SJSA1 (cell line): ENCODE results near the gene NEK10. TPM values are rescaled to one million over a fixed set of nuclear protein-coding genes. Genes with fewer than 3 reads are reported as not detected.

Experiments used
- DNase-seq, 2 experiments: peaks; one replicate each; pipeline ENCODE4 v3.0.0-alpha.2; 2015 to 2020; ENCODE audit warnings: low spot score in 2 of 2, low read depth in 1 of 2
- H3K27ac ChIP-seq: fragments of 250-450 bp; sonication (Bioruptor Pico); 2 replicates; pipeline ENCODE4 v1.5.1; 2020; ENCODE audit warnings: mild to moderate bottlenecking, moderate library complexity
- H3K27me3 ChIP-seq: fragments of 250-450 bp; sonication (Bioruptor Pico); replicated peaks from 2 replicates; pipeline ENCODE4 v1.5.1; 2020; ENCODE audit warnings: mild to moderate bottlenecking, moderate library complexity
- H3K36me3 ChIP-seq: fragments of 250-450 bp; sonication (Bioruptor Pico); 2 replicates; pipeline ENCODE4 v1.5.1; 2020; ENCODE audit warnings: mild to moderate bottlenecking
- H3K4me1 ChIP-seq: fragments of 250-450 bp; sonication (Bioruptor Pico); replicated peaks from 2 replicates; pipeline ENCODE4 v1.6.1; 2021; ENCODE audit warnings: mild to moderate bottlenecking
- H3K4me3 ChIP-seq: fragments of 250-450 bp; sonication (Bioruptor Pico); 2 replicates; pipeline ENCODE4 v1.5.1; 2020; ENCODE audit warnings: mild to moderate bottlenecking
- H3K9me3 ChIP-seq: fragments of 250-450 bp; sonication (Bioruptor Pico); replicated peaks from 2 replicates; pipeline ENCODE4 v1.5.1; 2020; ENCODE audit warnings: mild to moderate bottlenecking
- total RNA-seq: library from RNA; depleted of rRNA; stranded (reverse); fragments of >200 nt; shearing (Covaris generic); gene quantifications from 2 replicates; pipeline ENCODE4 v1.2.3, GENCODE V29; 2014

NEK10 gene
- total RNA-seq, 1 experiment from 2014 or later: 1.8 TPM

DNA sequence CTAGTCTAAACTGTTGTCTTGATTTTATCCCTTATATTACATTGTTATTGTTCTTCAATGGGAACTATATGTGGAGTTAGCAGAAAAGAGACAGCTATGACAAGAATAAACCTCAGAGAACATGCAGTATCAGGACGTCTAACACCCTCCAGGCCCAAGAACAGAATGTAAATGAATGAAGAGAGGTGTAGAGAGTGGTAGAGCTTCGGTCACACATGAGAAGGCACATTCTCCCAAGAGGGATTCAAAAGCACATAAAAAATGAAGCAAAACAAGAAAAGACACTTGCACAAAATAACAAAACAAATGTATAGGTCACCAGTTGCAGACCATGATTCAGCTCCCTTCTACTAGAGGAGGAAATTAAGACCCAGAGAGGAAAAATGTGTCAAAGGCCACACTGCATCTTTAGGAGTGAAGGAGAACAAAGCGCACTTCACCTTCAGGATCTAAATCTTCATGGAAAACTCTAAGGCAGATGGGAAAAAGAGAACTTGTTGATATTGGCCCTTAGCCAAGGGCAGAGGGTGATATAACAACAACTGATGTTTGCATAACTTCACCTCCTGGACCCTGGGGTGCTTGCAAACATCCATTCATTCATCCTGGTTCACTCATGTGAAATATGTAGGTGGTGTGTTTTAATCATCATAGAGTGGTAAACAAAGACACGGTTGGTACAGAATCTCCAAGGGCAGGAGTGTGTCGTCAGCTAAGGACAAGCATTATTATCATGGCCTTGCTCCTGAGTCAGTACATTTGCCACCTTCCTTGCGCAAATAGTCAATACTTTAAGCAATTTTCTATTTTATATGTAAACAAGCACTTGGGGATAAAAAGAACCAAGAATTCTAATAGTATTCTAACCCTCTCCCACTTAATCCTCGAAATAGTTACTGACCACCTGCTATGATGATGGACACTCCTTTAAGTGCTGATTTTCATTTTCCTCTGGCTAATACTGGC is 8.8 kb downstream of the NEK10 start:
- H3K27me3 ChIP-seq: no peaks in the 10 kb centered on the region
- H3K27ac ChIP-seq: no peak overlapping the region
- no peak for DNase-seq
- H3K4me1 ChIP-seq: peaks cover 5% of the 10 kb centered on the region
- no peaks in the 10 kb centered on the region for H3K9me3 ChIP-seq
- no peaks in the 10 kb centered on the region for H3K36me3 ChIP-seq
- no peak overlapping the region for H3K4me3 ChIP-seq

- Histone ChIP-seq H3K4me1 (peaks cover 5% of the 10 kb centered on the region), H3K27ac (no peak overlapping the region), H3K9me3 (no peaks in the 10 kb centered on the region), H3K27me3 (no peaks in the 10 kb centered on the region), H3K36me3 (no peaks in the 10 kb centered on the region), H3K4me3 (no peak overlapping the region)
- DNase-seq: no peak
Measured at GRCh38 chr3:27358372-27358771, 10.8 kb downstream of the NEK10 start.

DNA sequence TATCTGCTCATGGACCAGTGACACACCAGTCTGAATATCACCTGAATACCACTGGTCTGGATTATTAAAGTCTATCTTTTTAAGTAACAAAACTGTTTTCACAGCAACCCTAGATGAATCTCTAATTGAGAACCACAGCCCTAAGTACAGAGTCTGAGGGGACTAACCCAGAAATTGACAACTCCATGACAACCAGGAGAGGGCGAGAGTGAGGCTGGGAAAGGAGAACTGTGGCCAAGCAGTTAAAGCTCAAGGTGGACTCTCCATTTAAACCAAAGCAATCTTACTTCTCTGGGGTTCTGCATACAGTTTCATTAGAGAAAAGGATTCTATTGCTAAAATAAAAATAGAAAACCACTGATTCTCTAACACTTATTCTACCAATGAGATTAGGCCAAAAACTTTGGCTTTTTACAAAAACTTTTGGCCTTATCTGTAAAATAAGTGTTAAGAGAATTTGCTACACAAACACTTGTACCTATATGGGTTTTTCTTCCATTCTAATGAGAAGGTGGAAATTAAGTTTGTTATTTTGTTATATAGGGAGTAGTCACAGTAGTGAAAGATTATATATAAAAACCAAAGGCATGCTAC is 11.4 kb downstream of the NEK10 start:
- Histone ChIP-seq H3K4me3 (no peak overlapping the region), H3K27me3 (no peaks in the 10 kb centered on the region), H3K9me3 (no peaks in the 10 kb centered on the region), H3K27ac (no peak overlapping the region), H3K36me3 (no peaks in the 10 kb centered on the region), H3K4me1 (peaks cover 5% of the 10 kb centered on the region)
- peak; percentile 38 to 51 for DNase-seq

DNA sequence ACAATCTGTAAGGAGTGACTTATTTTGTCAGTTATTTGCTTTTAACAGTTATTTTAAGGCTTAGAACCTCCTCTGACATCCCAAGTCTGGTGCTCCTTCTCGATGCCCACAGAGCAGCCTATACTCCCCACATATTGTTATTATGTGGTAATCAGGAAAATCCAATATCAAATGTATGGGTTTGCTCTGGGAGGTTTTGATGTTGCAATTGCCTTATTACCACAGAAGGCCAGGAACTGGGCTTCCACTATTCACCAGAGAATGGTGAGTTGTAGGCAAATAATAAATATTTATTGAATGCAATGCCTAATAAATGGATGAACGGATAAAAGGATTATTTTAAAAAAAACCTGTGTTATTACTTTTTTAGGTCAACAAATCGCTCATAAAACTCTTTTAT is 12.2 kb downstream of the NEK10 start:
- no peaks in the 10 kb centered on the region for H3K36me3 ChIP-seq
- no peak for DNase-seq

GRCh38 chr3:27354588-27355203 is 14.5 kb downstream of the NEK10 start:
- no peak overlapping the region for H3K4me3 ChIP-seq
- no peak overlapping the region for H3K27ac ChIP-seq
- no peaks in the 10 kb centered on the region for H3K27me3 ChIP-seq
- no peaks in the 10 kb centered on the region for H3K36me3 ChIP-seq
- H3K4me1 ChIP-seq: no peaks in the 10 kb centered on the region
- DNase-seq: no peak
- H3K9me3 ChIP-seq: no peaks in the 10 kb centered on the region

More for the DNA sequence above, 12.2 kb downstream of the NEK10 start:
- H3K9me3 ChIP-seq: no peaks in the 10 kb centered on the region
- H3K27ac ChIP-seq: no peak overlapping the region
- H3K27me3 ChIP-seq: no peaks in the 10 kb centered on the region
- H3K4me3 ChIP-seq: no peak overlapping the region
- H3K4me1 ChIP-seq: peaks cover 5% of the 10 kb centered on the region

DNA sequence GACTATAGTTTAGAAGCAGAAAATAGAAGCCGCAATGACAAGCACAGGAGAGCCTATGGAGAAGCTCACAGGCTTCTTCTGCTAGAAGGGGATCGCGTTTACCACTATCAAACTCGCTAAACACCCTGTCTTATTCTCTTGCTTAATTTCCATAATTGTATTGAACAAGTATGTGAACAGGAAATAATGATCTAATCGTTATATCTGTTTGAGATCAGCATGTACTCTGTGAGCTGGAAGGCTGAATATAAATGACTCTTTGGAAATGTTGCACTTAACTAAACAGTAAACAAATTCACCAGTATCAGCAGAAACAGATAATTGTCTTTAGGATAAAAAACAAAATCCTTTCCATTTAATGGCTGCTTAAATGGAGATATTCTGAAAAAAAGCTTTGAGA is 15.0 kb downstream of the NEK10 start:
- H3K36me3 ChIP-seq: no peaks in the 10 kb centered on the region
- H3K9me3 ChIP-seq: no peaks in the 10 kb centered on the region
- H3K4me3 ChIP-seq: no peak overlapping the region
- no peak overlapping the region for H3K27ac ChIP-seq
- no peak for DNase-seq
- no peaks in the 10 kb centered on the region for H3K27me3 ChIP-seq
- H3K4me1 ChIP-seq: no peaks in the 10 kb centered on the region

DNA sequence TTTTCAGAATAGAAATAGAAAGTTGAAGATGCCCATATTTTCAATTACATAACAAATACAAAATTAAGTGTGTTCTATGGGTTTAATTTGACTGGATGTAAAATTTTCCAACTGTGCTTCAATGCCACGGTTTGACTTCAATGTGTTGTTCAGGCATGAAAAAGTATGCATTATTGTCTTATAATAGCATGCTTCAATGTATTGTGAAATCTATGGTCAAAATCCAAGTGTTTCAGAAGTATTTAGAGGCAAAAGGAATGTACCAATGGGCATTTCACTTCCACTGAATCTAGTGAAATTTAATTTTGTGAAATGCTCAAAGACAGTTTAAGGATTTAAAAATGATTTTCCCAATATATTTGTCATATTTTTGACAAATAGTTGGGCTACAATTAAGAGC is 16.0 kb downstream of the NEK10 start:
- H3K4me3 ChIP-seq: no peak overlapping the region
- H3K9me3 ChIP-seq: no peaks in the 10 kb centered on the region
- no peak overlapping the region for H3K27ac ChIP-seq
- no peaks in the 10 kb centered on the region for H3K27me3 ChIP-seq
- no peaks in the 10 kb centered on the region for H3K36me3 ChIP-seq
- no peaks in the 10 kb centered on the region for H3K4me1 ChIP-seq
- DNase-seq: no peak

DNA sequence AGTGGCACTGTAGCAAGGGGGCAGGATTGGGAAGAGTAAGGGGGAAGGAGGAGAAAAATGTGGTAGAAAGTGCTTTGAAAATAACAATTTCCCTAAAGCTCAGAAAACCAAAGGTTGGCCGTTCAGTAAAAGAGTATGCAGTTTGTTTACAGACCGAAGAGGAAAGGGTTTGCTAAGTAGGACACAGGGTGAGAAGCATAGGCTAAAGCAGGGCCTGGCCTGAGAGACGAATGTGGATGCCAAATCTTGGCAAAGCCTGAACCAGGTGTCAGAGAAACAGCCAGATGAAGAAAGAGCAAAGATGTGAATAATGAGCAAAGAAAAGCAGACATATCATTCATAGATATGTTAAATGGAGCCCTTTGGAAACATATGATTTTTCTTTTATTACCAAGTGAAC is 17.1 kb downstream of the NEK10 start:
- Histone ChIP-seq H3K27me3 (no peaks in the 10 kb centered on the region), H3K4me3 (no peak overlapping the region), H3K9me3 (no peaks in the 10 kb centered on the region), H3K4me1 (no peaks in the 10 kb centered on the region), H3K36me3 (no peaks in the 10 kb centered on the region), H3K27ac (no peak overlapping the region)
- DNase-seq: no peak

DNA sequence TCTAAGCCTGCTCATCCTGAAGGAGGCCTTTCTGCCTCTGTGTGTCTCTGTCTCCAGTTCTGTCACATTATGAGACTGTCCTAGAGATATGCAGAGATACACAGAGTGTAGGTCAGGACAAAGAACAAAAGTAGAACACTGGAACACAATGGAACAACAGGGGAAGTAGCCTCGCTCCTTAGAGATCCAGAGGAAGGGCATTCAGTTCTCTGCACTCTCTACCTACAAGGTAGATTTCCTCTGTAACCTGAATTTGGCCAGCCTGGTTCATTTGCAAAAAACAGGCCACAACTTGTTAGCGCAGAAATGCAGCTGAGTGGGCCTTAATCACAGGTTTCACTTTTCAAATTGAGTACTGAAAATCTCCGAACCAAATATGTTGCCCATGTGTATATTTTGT is 19.4 kb downstream of the NEK10 start:
- no peak overlapping the region for H3K4me3 ChIP-seq
- no peak overlapping the region for H3K27ac ChIP-seq
- no peaks in the 10 kb centered on the region for H3K9me3 ChIP-seq
- DNase-seq: no peak
- H3K4me1 ChIP-seq: no peaks in the 10 kb centered on the region
- H3K27me3 ChIP-seq: no peaks in the 10 kb centered on the region
- H3K36me3 ChIP-seq: no peaks in the 10 kb centered on the region

DNA sequence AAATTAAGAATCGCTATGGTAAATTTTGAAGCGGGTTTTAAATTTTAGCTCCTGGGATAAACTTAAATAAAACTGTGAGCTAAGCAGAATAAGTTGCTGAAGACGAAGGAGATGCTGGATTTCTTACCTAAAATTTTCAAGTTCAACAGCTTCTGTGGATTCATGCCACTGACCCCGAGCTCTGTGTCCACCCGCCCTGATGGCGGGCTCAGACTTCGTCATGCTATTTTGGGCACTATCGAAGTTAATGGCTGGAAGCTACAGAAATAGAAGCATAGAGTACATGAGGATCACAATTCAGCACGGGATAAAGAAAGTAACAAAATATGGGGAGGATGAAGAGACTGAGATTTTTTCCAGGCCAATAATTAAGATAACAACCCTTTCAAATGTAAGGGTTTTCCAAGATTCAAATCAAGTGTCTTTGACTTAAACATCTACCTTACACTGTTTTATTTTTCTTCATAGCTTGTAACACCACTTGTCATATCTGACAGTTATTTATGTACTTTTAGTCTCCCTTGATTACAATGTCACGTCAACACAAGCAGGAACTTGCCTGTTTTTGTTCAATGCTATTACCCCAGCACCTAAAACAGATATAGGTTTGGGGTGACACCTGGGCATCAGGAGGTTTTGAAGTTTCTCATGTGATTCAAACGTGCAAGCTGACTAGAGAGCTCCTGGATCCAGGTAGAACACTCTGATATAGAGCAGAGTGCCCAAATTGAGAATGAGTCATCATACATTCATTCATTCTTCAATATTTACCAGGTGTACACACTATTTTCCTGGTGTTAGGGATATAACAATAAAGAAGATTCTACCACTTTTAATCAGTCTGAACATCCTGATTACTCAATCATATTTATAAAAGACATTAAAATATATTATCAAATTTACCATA is 23.0 kb downstream of the NEK10 start:
- Histone ChIP-seq H3K4me3 (no peak overlapping the region), H3K36me3 (no peaks in the 10 kb centered on the region), H3K4me1 (no peaks in the 10 kb centered on the region), H3K9me3 (no peaks in the 10 kb centered on the region), H3K27me3 (no peaks in the 10 kb centered on the region), H3K27ac (no peak overlapping the region)
- DNase-seq: no peak

DNA sequence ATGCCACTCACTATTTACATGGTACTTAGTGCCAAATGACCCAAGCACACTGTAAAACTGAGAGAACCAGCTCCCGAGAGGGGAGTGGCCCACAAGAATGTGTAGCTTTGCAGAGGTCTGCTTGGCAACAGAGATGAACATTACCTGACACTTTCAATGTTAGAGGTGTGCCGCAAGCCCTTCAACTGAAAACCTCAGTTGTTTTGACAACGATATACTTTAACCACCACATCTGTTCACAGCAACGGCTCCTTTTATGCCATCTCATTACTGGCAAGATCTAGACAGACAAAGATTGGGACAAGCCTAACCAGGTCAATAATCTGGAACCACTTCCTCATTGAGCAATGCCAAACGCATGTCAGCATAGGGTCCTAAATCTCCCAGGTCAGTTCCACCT is 23.7 kb downstream of the NEK10 start:
- Histone ChIP-seq H3K27me3 (no peaks in the 10 kb centered on the region), H3K4me3 (no peak overlapping the region), H3K27ac (no peak overlapping the region), H3K9me3 (no peaks in the 10 kb centered on the region), H3K36me3 (no peaks in the 10 kb centered on the region), H3K4me1 (no peaks in the 10 kb centered on the region)
- DNase-seq: no peak

GRCh38 chr3:27345045-27345444 is 24.1 kb downstream of the NEK10 start:
- no peak overlapping the region for H3K4me3 ChIP-seq
- no peaks in the 10 kb centered on the region for H3K9me3 ChIP-seq
- DNase-seq: no peak
- no peaks in the 10 kb centered on the region for H3K36me3 ChIP-seq
- no peaks in the 10 kb centered on the region for H3K4me1 ChIP-seq
- no peak overlapping the region for H3K27ac ChIP-seq
- no peaks in the 10 kb centered on the region for H3K27me3 ChIP-seq

DNA sequence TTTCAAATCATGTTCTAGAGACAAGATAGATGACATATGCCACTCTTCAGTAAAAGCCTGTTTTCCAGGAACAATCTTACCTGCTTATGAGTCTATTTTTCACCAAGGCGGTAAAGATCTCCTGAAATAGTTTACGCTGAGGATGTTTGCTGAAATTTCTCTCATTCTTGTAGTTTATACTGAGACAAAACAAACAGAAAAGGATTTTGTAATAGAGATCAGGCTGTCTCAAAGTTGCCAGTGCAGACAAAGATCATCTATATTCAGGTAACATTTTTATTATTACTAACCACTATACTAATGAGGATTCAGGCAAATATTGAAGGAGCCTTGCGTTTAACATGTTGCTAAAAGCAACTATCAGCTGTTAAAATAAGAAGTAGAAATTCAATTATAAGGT is 25.0 kb downstream of the NEK10 start:
- Histone ChIP-seq H3K27me3 (no peaks in the 10 kb centered on the region), H3K4me1 (no peaks in the 10 kb centered on the region), H3K27ac (no peak overlapping the region), H3K9me3 (no peaks in the 10 kb centered on the region), H3K36me3 (no peaks in the 10 kb centered on the region), H3K4me3 (no peak overlapping the region)
- no peak for DNase-seq
